GM12891 (cell line): ENCODE measurements around the gene MGAT5.

Source experiments
- POLR2A ChIP-seq: IDR thresholded peaks from 2 replicates; pipeline ENCODE4 v1.6.1; 2011; ENCODE audit warnings: low read depth, low read length, control low read depth
- POLR2AphosphoS5 ChIP-seq: IDR thresholded peaks from 2 replicates; pipeline ENCODE4 v1.6.1; 2011; ENCODE audit warnings: low read depth, low read length, control low read depth
- TAF1 ChIP-seq: IDR thresholded peaks from 2 replicates; pipeline ENCODE4 v1.6.1; 2011; ENCODE audit warnings: low read depth, low read length, control low read depth

DNA sequence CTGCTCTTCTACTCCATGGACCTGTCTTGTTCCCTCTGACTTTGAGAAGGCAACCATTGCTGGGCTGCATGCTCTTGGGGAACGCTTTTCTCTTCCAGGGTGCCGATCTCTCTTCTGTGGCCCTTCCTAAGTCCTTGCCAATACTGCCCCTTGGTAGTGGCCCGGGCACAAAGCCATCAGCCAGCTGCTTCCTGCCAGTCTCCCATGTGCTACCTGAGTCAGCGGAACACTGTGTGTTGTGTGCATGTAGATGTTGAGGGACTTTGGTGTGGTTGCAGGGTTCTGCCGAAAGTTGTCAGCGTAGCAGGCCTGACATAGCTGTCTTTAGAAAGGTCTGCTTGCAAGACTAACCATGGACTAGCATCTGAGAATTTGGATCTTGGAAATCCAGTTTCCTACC, 35.4 kb downstream of the MGAT5 start:
- TF ChIP-seq TAF1 = no peak
- no peak for TF ChIP-seq POLR2A
- TF ChIP-seq POLR2AphosphoS5 = no peak
